Epithelial cell of esophagus (primary cell): ENCODE results near the gene MAST2.

ENCODE experiments used
- DNase-seq: peaks from one replicate; pipeline ENCODE4 v3.0.0; 2010; ENCODE audit warnings: low read depth
- H3K4me3 ChIP-seq: 2 replicates; pipeline ENCODE4 v1.5.1; 2011; ENCODE audit warnings: mild to moderate bottlenecking, low read length, control low read depth
- TF ChIP-seq, protein P1 (sequence below): IDR thresholded peaks from 2 replicates; pipeline ENCODE4 v1.5.1; 2011; ENCODE audit warnings: low read depth, mild to moderate bottlenecking, low read length, control low read depth, inconsistent platforms; ENCODE audit not compliant: insufficient read depth; ENCODE audit errors: missing control alignments

The MAST2 gene

GRCh38 chr1:45894331-45894730 lies 90.9 kb downstream of the MAST2 start:
- no peak for DNase-seq
- no peak overlapping the region for H3K4me3 ChIP-seq
- TF ChIP-seq, protein P1, sequence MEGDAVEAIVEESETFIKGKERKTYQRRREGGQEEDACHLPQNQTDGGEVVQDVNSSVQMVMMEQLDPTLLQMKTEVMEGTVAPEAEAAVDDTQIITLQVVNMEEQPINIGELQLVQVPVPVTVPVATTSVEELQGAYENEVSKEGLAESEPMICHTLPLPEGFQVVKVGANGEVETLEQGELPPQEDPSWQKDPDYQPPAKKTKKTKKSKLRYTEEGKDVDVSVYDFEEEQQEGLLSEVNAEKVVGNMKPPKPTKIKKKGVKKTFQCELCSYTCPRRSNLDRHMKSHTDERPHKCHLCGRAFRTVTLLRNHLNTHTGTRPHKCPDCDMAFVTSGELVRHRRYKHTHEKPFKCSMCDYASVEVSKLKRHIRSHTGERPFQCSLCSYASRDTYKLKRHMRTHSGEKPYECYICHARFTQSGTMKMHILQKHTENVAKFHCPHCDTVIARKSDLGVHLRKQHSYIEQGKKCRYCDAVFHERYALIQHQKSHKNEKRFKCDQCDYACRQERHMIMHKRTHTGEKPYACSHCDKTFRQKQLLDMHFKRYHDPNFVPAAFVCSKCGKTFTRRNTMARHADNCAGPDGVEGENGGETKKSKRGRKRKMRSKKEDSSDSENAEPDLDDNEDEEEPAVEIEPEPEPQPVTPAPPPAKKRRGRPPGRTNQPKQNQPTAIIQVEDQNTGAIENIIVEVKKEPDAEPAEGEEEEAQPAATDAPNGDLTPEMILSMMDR, result no peak

GRCh38 chr1:45894921-45895320 lies 91.5 kb downstream of the MAST2 start:
- no peak overlapping the region for H3K4me3 ChIP-seq
- TF ChIP-seq, protein P1, result no peak
- no peak for DNase-seq

- DNase-seq, result peak; percentile 13
- TF ChIP-seq, protein P1, result no peak
- no peak overlapping the region for H3K4me3 ChIP-seq
These were observed 92.0 kb downstream of the MAST2 start for GRCh38 chr1:45895406-45895805.

GRCh38 chr1:45906883-45907282 lies 103.5 kb downstream of the MAST2 start:
- DNase-seq, result no peak
- no peak overlapping the region for H3K4me3 ChIP-seq
- TF ChIP-seq, protein P1, result no peak

GRCh38 chr1:45908611-45909140 lies 105.3 kb downstream of the MAST2 start:
- H3K4me3 ChIP-seq, result no peak overlapping the region
- TF ChIP-seq, protein P1, result no peak
- no peak for DNase-seq

DNA sequence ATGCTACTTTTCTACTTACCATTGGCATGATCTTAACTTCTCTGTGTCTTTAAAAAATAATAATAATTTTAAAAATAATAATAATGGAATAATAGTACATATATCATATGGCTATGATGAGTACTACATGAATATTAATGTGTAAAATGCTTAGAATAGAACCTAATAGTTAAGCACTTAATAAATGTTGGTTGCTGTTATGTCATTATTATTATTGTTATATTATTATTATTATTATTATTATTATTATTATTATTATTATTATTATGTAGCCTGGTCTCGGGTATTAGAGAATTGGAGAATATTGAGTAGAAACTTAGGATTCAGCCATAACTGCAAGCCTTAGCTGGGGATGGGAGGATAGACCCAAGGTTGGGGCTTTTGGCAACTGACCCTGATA lies 108.2 kb downstream of the MAST2 start:
- TF ChIP-seq, protein P1, result no peak
- no peak for DNase-seq
- no peak overlapping the region for H3K4me3 ChIP-seq

GRCh38 chr1:45913183-45913683 lies 109.8 kb downstream of the MAST2 start:
- DNase-seq, result peak; percentile 11
- no peak overlapping the region for H3K4me3 ChIP-seq
- TF ChIP-seq, protein P1, result no peak
